GM20000 (cell line): Measurements from ENCODE around the gene CHST11.

ENCODE experiments used
- DNase-seq: peaks from one replicate; pipeline ENCODE4 v3.0.0; 2012; ENCODE audit warnings: low spot score
- TF ChIP-seq, protein P1 (sequence below): IDR thresholded peaks from 2 replicates; pipeline ENCODE4 v1.5.1; 2012; ENCODE audit warnings: mild to moderate bottlenecking, control low read depth; ENCODE audit errors: extremely low read depth, missing control alignments

Gene CHST11

DNA sequence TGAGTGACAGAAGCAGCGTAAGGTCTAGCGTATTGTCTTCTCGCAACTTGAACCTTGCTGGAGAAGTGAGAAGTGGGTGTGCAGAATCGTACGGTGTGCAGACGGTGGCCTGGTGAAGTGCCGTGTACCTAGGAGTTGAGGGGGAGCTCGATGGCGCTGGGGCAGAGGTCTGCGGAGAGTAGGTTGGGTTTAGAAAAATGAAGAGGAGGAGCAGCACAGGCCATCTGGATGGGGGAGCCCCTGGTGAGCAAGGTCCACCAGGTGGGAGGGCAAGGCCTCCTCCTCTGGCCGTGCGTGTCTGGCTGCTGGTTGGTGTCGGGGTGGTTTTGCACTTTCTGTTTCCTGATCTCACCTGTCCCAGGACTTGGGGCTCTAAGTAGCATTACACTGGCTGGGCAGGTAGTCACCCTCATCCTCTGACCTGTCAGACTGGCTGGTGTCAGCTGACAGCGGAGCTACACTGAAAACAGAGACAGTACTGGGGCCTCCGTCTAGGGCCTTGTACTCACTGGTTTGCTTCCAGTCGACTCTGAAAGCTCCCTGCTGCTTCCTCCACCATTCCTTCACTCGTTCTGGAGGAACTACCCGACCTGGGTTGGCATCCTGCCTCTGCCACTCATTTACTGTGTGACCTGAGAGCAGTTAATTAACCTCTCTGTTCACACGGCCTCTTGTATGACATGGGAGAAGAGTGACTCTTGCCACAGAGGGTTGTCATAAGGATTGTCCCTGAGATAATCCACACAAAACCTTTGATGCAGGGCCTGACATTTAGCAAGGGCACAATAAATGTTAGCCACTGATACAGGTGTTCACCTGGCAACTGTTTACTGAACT, 273.1 kb downstream of the CHST11 start:
- DNase-seq: no peak
- TF ChIP-seq, protein P1, sequence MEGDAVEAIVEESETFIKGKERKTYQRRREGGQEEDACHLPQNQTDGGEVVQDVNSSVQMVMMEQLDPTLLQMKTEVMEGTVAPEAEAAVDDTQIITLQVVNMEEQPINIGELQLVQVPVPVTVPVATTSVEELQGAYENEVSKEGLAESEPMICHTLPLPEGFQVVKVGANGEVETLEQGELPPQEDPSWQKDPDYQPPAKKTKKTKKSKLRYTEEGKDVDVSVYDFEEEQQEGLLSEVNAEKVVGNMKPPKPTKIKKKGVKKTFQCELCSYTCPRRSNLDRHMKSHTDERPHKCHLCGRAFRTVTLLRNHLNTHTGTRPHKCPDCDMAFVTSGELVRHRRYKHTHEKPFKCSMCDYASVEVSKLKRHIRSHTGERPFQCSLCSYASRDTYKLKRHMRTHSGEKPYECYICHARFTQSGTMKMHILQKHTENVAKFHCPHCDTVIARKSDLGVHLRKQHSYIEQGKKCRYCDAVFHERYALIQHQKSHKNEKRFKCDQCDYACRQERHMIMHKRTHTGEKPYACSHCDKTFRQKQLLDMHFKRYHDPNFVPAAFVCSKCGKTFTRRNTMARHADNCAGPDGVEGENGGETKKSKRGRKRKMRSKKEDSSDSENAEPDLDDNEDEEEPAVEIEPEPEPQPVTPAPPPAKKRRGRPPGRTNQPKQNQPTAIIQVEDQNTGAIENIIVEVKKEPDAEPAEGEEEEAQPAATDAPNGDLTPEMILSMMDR: no peak

DNA sequence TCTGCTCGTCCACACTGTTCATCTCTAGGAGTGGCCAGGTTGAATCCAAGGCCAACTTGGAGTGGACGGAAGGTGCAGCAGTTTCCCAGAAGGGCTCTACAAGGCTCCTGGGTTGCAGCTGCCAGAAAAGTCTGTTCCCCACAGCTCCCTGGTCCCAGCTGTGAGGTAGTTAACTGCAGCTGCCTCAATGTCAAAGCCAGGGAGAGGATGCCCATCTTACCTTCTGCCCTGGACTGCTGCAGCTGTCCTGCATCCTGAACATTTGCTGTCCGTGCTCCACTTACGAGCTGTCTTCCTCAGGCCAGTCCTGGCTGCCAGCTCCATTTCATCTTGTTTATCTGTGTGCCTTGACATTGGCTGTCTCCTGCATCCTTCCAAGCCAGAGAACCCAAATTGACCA, 274.0 kb downstream of the CHST11 start:
- TF ChIP-seq, protein P1: no peak
- DNase-seq: no peak

DNA sequence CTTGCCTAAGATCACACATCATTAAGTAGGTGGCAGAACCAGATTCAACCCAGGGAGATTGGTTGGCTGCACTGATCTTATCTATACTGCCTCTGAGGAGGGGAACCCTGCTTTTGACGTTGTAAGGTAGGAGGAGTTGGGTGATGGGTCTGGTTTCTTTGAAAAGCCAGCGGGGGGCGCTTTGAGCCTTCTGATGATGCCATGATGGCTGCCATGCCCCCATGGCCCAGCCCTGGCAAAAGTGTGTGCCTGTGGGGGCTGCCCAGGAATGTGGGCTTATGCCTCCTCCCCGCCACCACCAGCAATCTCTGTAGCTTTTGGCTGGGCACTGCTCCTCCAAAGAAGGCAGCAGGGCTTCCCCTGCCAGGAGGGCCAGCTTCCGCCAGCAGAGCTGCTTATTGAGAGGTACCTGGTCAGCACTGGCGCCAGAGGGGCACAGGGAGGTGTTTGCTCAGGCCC, 277.0 kb downstream of the CHST11 start:
- peak; percentile 38 for DNase-seq
- TF ChIP-seq, protein P1: no peak

- no peak for DNase-seq
- TF ChIP-seq, protein P1: no peak
Observed at GRCh38 chr12:104734541-104735095, 277.9 kb downstream of the CHST11 start.

GRCh38 chr12:104735801-104736200, 279.1 kb downstream of the CHST11 start:
- DNase-seq: no peak
- TF ChIP-seq, protein P1: no peak

DNA sequence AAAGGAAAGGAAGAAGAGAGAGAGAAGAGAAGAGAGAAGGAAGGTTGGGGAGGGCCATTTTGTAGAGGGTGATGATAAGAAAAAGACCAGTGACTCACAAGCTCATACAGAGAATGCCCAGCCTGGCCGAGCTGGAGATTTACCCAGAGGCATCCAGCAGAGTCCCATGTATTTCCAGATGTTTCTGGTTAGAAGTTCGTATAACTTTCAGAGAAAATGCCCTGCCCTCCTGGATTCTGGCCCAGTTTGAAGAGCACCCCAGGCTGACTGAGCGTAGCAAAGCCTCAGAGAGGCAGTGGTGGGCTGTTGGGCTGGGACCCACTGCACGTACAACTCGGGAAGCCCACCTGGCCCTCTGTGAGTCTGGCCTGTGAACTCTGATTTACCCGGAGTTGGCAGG, 279.6 kb downstream of the CHST11 start:
- TF ChIP-seq, protein P1: no peak
- no peak for DNase-seq

DNA sequence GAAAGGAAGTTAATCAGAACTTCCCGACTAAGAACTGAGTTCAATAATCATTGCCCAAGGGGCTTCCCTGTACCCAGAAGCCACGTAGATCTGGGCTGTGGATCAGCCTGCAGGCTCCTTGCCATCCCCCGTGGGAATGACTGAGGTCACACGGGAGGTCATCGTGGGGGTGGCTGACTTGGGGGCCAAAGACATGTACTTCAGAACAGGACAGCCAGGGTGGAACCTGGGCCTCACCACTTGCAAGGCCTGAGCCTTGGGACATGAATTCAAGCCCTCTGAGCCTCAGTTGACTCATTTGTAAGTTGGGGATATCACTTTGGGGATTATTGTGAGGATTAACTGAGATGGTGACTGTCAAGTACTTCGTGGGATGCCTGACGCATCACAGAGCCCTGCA, 280.4 kb downstream of the CHST11 start:
- DNase-seq: no peak
- TF ChIP-seq, protein P1: no peak
